NOMO-1 (cell line): ENCODE results near the gene PRPF19.

Experiments
- DNase-seq, 2 experiments: peaks; one replicate each; lab custom pipeline; 2025; ENCODE audit not compliant: unreplicated experiment in 2 of 2; lab: John Stamatoyannopoulos, UW

The PRPF19 gene

GRCh38 chr11:60938500-60938899 lies 32.1 kb upstream of the PRPF19 start:
- DNase-seq: no peak

- no peak for DNase-seq
Observed at GRCh38 chr11:60937811-60938210, 31.4 kb upstream of the PRPF19 start.

- DNase-seq: no peak
Observed at GRCh38 chr11:60937144-60937527, 30.8 kb upstream of the PRPF19 start.

- no peak for DNase-seq
Observed at GRCh38 chr11:60936467-60937143, 30.2 kb upstream of the PRPF19 start.

- no peak for DNase-seq
Observed at GRCh38 chr11:60935676-60936442, 29.5 kb upstream of the PRPF19 start.

- no peak for DNase-seq
Observed at GRCh38 chr11:60934790-60935605, 28.6 kb upstream of the PRPF19 start.

GRCh38 chr11:60934124-60934789 lies 27.9 kb upstream of the PRPF19 start:
- no peak for DNase-seq

- no peak for DNase-seq
Observed at GRCh38 chr11:60933416-60934123, 27.2 kb upstream of the PRPF19 start.

- DNase-seq: peak in 1 of 2 experiments; percentile 6
Observed at GRCh38 chr11:60932605-60933356, 26.4 kb upstream of the PRPF19 start.

- DNase-seq: no peak
Observed at GRCh38 chr11:60931917-60932316, 25.5 kb upstream of the PRPF19 start.

- no peak for DNase-seq
Observed at GRCh38 chr11:60930394-60930793, 24.0 kb upstream of the PRPF19 start.

- no peak for DNase-seq
Observed at GRCh38 chr11:60929764-60930163, 23.4 kb upstream of the PRPF19 start.

GRCh38 chr11:60928563-60929001 lies 22.2 kb upstream of the PRPF19 start:
- DNase-seq: no peak

- DNase-seq: no peak
Observed at GRCh38 chr11:60927600-60927999, 21.2 kb upstream of the PRPF19 start.

- DNase-seq: no peak
Observed at GRCh38 chr11:60927061-60927592, 20.7 kb upstream of the PRPF19 start.

GRCh38 chr11:60926500-60926899 lies 20.1 kb upstream of the PRPF19 start:
- DNase-seq: no peak

- DNase-seq: no peak
Observed at GRCh38 chr11:60925868-60926267, 19.5 kb upstream of the PRPF19 start.

- no peak for DNase-seq
Observed at GRCh38 chr11:60924906-60925853, 18.8 kb upstream of the PRPF19 start.
